ENCODE data around the gene PTGFRN. TPM values are rescaled to one million over a fixed set of nuclear protein-coding genes. Genes with fewer than 3 reads are reported as not detected.

The PTGFRN gene
- total and polyA plus RNA-seq, 2 of the 13 experiments (the other 11 are each of a cell fraction or from before 2014, with no cell fraction given) = 3.3 to 11.3 TPM

GRCh38 chr1:116942344-116942743 lies 32.6 kb downstream of the PTGFRN start:
- Histone ChIP-seq H3K9me3 (ENCODE audit: low read length) (no peaks in the 10 kb centered on the region), H3K4me2 (ENCODE audit: low read depth, low read length) (no peak overlapping the region), H3K4me1 (ENCODE audit: insufficient read depth, low read length) (no peaks in the 10 kb centered on the region), H3K4me3 (replicated peaks in 1 of 3; ENCODE audit: insufficient read depth in 1 of 3, low read depth in 2 of 3, low read length in 3 of 3) (no peak overlapping the region), H3K27me3 (ENCODE audit: control insufficient read depth in 1 of 2, insufficient read depth in 2 of 2, low read length in 2 of 2) (no peaks in the 10 kb centered on the region), H3K9ac (ENCODE audit: insufficient read depth, low read depth, low read length) (no peak overlapping the region), H2AFZ (ENCODE audit: low read length) (no peak overlapping the region), H3K36me3 (replicated peaks in 1 of 2; ENCODE audit: control insufficient read depth in 1 of 2, insufficient read depth in 2 of 2, low read length in 2 of 2) (no peaks in the 10 kb centered on the region; a peak in 1 of 5 replicates), H3K27ac (ENCODE audit: extremely low read length, insufficient read depth, low read length) (no peak overlapping the region), H4K20me1 (ENCODE audit: insufficient read depth, low read length) (no peaks in the 10 kb centered on the region), H3K79me2 (ENCODE audit: insufficient read depth, low read length) (no peaks in the 10 kb centered on the region)
- no peak for FAIRE-seq
- 100% methylated on average over 1 of the region's 1 CpG for WGBS (ENCODE audit: low lambda C conversion rate)
- TF ChIP-seq SALL2 (CRISPR knock-in tag; IDR thresholded peaks at IDR 0.05) (no peak), SNAI1 (CRISPR knock-in tag; IDR thresholded peaks at IDR 0.05; ENCODE audit: borderline replicate concordance) (no peak), ZNF143 (CRISPR knock-in tag; IDR thresholded peaks at IDR 0.05) (no peak), ZNF761 (CRISPR knock-in tag; conservative IDR thresholded peaks at IDR 0.05) (no peak), SMARCC2 (IDR thresholded peaks at IDR 0.05) (no peak), FOSL1 (CRISPR knock-in tag; IDR thresholded peaks at IDR 0.05; ENCODE audit: borderline replicate concordance) (no peak), THAP9 (CRISPR knock-in tag; IDR thresholded peaks at IDR 0.05; ENCODE audit: borderline replicate concordance) (no peak), ZNF788 (CRISPR knock-in tag; IDR thresholded peaks at IDR 0.05; ENCODE audit: borderline replicate concordance) (no peak), PHB2 (IDR thresholded peaks at IDR 0.05; ENCODE audit: partially characterized antibody) (no peak), THAP11 (CRISPR knock-in tag; IDR thresholded peaks at IDR 0.05) (no peak), CREB3 (CRISPR knock-in tag; IDR thresholded peaks at IDR 0.05) (no peak), ZNF235 (CRISPR knock-in tag; IDR thresholded peaks at IDR 0.05; ENCODE audit: borderline replicate concordance) (no peak), ZXDC (CRISPR knock-in tag; IDR thresholded peaks at IDR 0.05) (no peak), IKZF1 (IDR thresholded peaks at IDR 0.05) (no peak), ZNF317 (CRISPR knock-in tag; IDR thresholded peaks at IDR 0.05) (no peak), ZNF644 (CRISPR knock-in tag; IDR thresholded peaks at IDR 0.05; ENCODE audit: low read depth) (no peak), MIER3 (CRISPR knock-in tag; IDR thresholded peaks at IDR 0.05; ENCODE audit: borderline replicate concordance) (no peak)
- ChIA-PET POLR2A (no interaction called here), CTCF (ENCODE audit: low intra/inter-chr PET ratio, low total read pairs) (no interaction called here)
- no TSS peak for BruUV-seq (replicated peaks)
- DNase-seq (ENCODE audit: low spot score) = no peak
- intact Hi-C loops (cut with micrococcal nuclease; ENCODE audit: unreplicated experiment) (no loop called here), in situ Hi-C loops (cut with HindIII; ENCODE audit: extremely low pct_ligation_motif_present, low pct_unique_long_range_greater_than_20kb) (no loop called here)
- no peak for ATAC-seq

Data from HepG2 (cell line).